ENCODE measurements around the gene HIGD1C. TPM values are rescaled to one million over a fixed set of nuclear protein-coding genes. Genes with fewer than 3 reads are reported as not detected.
A peak's percentile ranks its signal among the peaks of the same experiment; 100 is the strongest.
"Not testable (repeated sequence)": the region's sequence is repeated elsewhere in the genome, so short reads cannot be mapped to it uniquely, and the experiment has no call there.

HIGD1C gene
- total RNA-seq, 1 donor from 2014 or later, result not detected

DNA sequence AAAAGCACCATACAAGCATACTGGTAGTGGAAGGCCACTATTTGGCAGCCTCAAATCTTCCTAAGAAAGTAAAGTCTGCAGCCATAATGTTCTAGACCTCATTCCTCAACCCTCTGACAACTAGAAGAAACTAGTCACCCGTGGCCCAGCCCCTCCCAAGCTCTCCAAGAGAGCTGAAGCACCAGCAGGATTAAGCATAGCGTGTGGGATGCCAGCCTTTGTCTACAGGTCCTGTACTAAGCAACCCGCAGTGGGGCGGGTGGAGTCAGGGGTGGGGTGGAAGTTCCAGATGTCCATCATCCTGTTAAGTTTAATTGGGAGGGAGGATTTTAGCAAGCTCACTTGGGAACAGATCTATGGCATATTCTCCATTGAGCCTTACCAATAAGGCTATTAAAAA is 59.6 kb downstream of the HIGD1C start:
- no peak for FAIRE-seq
- Histone ChIP-seq H3K4me3 (ENCODE audit: insufficient read depth, low read depth, low read length) (no peak overlapping the region), H3K27me3 (ENCODE audit: insufficient read depth, low read length) (no peaks in the 10 kb centered on the region), H3K9me3 (ENCODE audit: insufficient read depth, low read depth, low read length) (no peaks in the 10 kb centered on the region), H3K36me3 (ENCODE audit: insufficient read depth, low read length) (no peaks in the 10 kb centered on the region), H2AFZ (ENCODE audit: low read depth, low read length) (no peak overlapping the region), H3K4me1 (ENCODE audit: insufficient read depth, low read length) (no peaks in the 10 kb centered on the region), H3K79me2 (ENCODE audit: insufficient read depth, low read length) (peaks cover 31% of the 10 kb centered on the region), H4K20me1 (ENCODE audit: insufficient read depth, low read length) (peaks cover 45% of the 10 kb centered on the region), H3K9ac (ENCODE audit: low read length) (no peak overlapping the region), H3K4me2 (ENCODE audit: low read length) (no peak overlapping the region), H3K27ac (ENCODE audit: low read depth, low read length) (no peak overlapping the region)
- Mint-ChIP-seq H3K4me3 (ENCODE audit: unreplicated experiment) (no peak overlapping the region), H3K27me3 (ENCODE audit: low read depth, unreplicated experiment) (no peaks in the 10 kb centered on the region), H3K4me1 (ENCODE audit: low read depth, unreplicated experiment) (peaks cover 8% of the 10 kb centered on the region), H3K27ac (ENCODE audit: unreplicated experiment) (no peak overlapping the region), H3K36me3 (ENCODE audit: low read depth, unreplicated experiment) (peaks cover 1% of the 10 kb centered on the region), H3K9me3 (ENCODE audit: unreplicated experiment) (no peaks in the 10 kb centered on the region)
- no peak for TF ChIP-seq EZH2 (IDR thresholded peaks at IDR 0.05; ENCODE audit: insufficient read depth, low read length)
- TF ChIP-seq, protein P1, sequence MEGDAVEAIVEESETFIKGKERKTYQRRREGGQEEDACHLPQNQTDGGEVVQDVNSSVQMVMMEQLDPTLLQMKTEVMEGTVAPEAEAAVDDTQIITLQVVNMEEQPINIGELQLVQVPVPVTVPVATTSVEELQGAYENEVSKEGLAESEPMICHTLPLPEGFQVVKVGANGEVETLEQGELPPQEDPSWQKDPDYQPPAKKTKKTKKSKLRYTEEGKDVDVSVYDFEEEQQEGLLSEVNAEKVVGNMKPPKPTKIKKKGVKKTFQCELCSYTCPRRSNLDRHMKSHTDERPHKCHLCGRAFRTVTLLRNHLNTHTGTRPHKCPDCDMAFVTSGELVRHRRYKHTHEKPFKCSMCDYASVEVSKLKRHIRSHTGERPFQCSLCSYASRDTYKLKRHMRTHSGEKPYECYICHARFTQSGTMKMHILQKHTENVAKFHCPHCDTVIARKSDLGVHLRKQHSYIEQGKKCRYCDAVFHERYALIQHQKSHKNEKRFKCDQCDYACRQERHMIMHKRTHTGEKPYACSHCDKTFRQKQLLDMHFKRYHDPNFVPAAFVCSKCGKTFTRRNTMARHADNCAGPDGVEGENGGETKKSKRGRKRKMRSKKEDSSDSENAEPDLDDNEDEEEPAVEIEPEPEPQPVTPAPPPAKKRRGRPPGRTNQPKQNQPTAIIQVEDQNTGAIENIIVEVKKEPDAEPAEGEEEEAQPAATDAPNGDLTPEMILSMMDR (IDR thresholded peaks at IDR 0.05; ENCODE audit: insufficient read depth, low read depth, low read length), result no peak
- no peak for DNase-seq (ENCODE audit: low read depth)

DNA sequence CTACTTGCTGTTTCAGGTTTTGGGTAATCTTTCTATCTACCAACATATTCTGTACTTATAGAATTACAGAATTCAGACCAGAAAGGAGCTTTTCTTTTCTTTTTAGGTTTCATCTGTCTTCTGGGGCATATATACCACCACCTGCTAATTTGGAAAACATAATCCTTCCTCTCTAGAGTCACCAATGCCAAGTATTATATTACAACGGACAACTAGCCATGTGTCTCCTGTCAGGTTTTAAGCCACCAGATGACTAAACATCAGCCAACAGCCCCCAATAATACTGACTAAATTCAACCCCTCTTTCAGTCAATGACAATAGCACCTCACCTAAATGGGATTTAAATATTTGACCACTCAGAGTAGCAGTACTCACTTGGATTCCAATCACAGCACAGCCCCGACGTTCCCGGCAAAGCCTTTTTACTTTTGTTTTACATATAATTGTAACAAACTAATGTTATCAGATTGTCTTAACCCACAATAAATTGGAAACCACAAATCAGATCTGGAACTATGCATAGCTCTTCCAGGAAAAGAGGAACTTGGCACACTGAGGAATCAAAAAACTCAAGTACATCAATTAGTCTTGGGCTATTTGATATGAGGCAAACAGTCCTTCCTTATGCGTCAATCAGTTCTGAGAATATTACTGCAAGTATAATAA is 60.4 kb downstream of the HIGD1C start:
- peaks cover 52% of the 10 kb centered on the region for H4K20me1 ChIP-seq (ENCODE audit: insufficient read depth, low read length)
- H2AFZ ChIP-seq (ENCODE audit: low read depth, low read length), result no peak overlapping the region
- H3K4me2 ChIP-seq (ENCODE audit: low read length), result no peak overlapping the region
- DNase-seq (ENCODE audit: low read depth), result peak; percentile 6
- no peaks in the 10 kb centered on the region for H3K27me3 ChIP-seq (ENCODE audit: insufficient read depth, low read length)
- no peak overlapping the region for H3K9ac ChIP-seq (ENCODE audit: low read length)
- no peak overlapping the region for H3K27ac Mint-ChIP-seq (ENCODE audit: unreplicated experiment)
- no peak overlapping the region for H3K4me3 Mint-ChIP-seq (ENCODE audit: unreplicated experiment)
- no peak overlapping the region for H3K27ac ChIP-seq (ENCODE audit: low read depth, low read length)
- TF ChIP-seq EZH2 (IDR thresholded peaks at IDR 0.05; ENCODE audit: insufficient read depth, low read length), result no peak
- TF ChIP-seq, protein P1 (IDR thresholded peaks at IDR 0.05; ENCODE audit: insufficient read depth, low read depth, low read length), result no peak
- H3K9me3 Mint-ChIP-seq (ENCODE audit: unreplicated experiment), result no peaks in the 10 kb centered on the region
- peaks cover 8% of the 10 kb centered on the region for H3K4me1 Mint-ChIP-seq (ENCODE audit: low read depth, unreplicated experiment)
- no peak overlapping the region for H3K4me3 ChIP-seq (ENCODE audit: insufficient read depth, low read depth, low read length)
- H3K79me2 ChIP-seq (ENCODE audit: insufficient read depth, low read length), result peaks cover 38% of the 10 kb centered on the region
- H3K4me1 ChIP-seq (ENCODE audit: insufficient read depth, low read length), result no peaks in the 10 kb centered on the region
- H3K36me3 ChIP-seq (ENCODE audit: insufficient read depth, low read length), result no peaks in the 10 kb centered on the region
- no peaks in the 10 kb centered on the region for H3K36me3 Mint-ChIP-seq (ENCODE audit: low read depth, unreplicated experiment)
- FAIRE-seq, result no peak
- H3K27me3 Mint-ChIP-seq (ENCODE audit: low read depth, unreplicated experiment), result no peaks in the 10 kb centered on the region
- no peaks in the 10 kb centered on the region for H3K9me3 ChIP-seq (ENCODE audit: insufficient read depth, low read depth, low read length)

DNA sequence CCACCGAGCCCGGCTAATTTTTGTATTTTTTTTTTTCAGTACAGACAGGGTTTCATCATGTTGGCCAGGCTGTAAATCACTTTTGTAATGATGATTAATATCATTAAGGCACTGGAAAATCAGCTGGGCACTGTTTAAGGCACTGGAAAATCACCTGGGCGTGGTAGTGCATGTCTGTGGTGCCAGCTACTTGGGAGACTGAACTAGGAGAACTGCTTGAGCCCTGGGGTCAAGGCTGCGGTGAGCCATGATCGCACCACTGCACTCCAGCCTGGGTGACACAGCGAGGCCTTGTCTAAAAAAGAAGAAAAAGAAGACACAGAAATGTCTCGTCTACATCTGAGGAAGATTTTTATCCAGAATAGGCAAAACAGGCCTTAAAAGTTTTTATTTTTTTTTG is 61.1 kb downstream of the HIGD1C start:
- Histone ChIP-seq H3K9ac (ENCODE audit: low read length) (no peak overlapping the region), H3K4me3 (ENCODE audit: insufficient read depth, low read depth, low read length) (no peak overlapping the region), H3K4me1 (ENCODE audit: insufficient read depth, low read length) (no peaks in the 10 kb centered on the region), H3K27ac (ENCODE audit: low read depth, low read length) (no peak overlapping the region), H2AFZ (ENCODE audit: low read depth, low read length) (no peak overlapping the region), H3K4me2 (ENCODE audit: low read length) (no peak overlapping the region), H4K20me1 (ENCODE audit: insufficient read depth, low read length) (peaks cover 53% of the 10 kb centered on the region), H3K9me3 (ENCODE audit: insufficient read depth, low read depth, low read length) (no peaks in the 10 kb centered on the region), H3K79me2 (ENCODE audit: insufficient read depth, low read length) (peaks cover 46% of the 10 kb centered on the region), H3K27me3 (ENCODE audit: insufficient read depth, low read length) (no peaks in the 10 kb centered on the region), H3K36me3 (ENCODE audit: insufficient read depth, low read length) (no peaks in the 10 kb centered on the region)
- H3K36me3 Mint-ChIP-seq (ENCODE audit: low read depth, unreplicated experiment), result no peaks in the 10 kb centered on the region
- H3K27ac Mint-ChIP-seq (ENCODE audit: unreplicated experiment), result no peak overlapping the region
- no peaks in the 10 kb centered on the region for H3K9me3 Mint-ChIP-seq (ENCODE audit: unreplicated experiment)
- TF ChIP-seq EZH2 (IDR thresholded peaks at IDR 0.05; ENCODE audit: insufficient read depth, low read length), result no peak
- TF ChIP-seq, protein P1 (IDR thresholded peaks at IDR 0.05; ENCODE audit: insufficient read depth, low read depth, low read length), result no peak
- DNase-seq (ENCODE audit: low read depth) (no peak), FAIRE-seq (no peak)
- H3K4me3 Mint-ChIP-seq (ENCODE audit: unreplicated experiment), result no peak overlapping the region
- no peaks in the 10 kb centered on the region for H3K27me3 Mint-ChIP-seq (ENCODE audit: low read depth, unreplicated experiment)
- H3K4me1 Mint-ChIP-seq (ENCODE audit: low read depth, unreplicated experiment), result peaks cover 8% of the 10 kb centered on the region

DNA sequence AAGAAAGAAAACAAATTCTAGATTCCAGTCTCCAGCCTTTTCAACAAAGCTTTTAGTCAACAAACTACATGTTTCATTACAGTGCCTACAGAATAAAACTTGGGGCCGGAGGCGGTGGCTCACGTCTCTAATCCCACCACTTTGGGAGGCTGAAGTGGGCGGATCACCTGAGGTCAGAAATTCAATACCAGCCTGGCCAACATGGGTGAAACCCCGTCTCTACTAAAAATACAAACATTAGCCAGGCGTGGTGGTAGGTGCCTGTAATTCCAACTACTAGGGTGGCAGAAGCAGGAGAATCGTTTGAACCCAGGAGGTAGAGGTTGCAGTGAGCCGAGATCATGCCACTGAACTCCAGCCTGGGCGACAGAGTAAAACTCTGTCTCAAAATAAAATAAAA is 62.1 kb downstream of the HIGD1C start:
- not testable (repeated sequence) for FAIRE-seq; H3K4me3 ChIP-seq (ENCODE audit: insufficient read depth, low read depth, low read length); H3K4me3 Mint-ChIP-seq (ENCODE audit: unreplicated experiment); H3K27ac ChIP-seq (ENCODE audit: low read depth, low read length); H3K9me3 ChIP-seq (ENCODE audit: insufficient read depth, low read depth, low read length); H3K9ac ChIP-seq (ENCODE audit: low read length); DNase-seq (ENCODE audit: low read depth); H3K4me2 ChIP-seq (ENCODE audit: low read length); H3K27me3 ChIP-seq (ENCODE audit: insufficient read depth, low read length); H3K4me1 ChIP-seq (ENCODE audit: insufficient read depth, low read length); H3K9me3 Mint-ChIP-seq (ENCODE audit: unreplicated experiment); H3K27ac Mint-ChIP-seq (ENCODE audit: unreplicated experiment); H3K36me3 ChIP-seq (ENCODE audit: insufficient read depth, low read length); H3K27me3 Mint-ChIP-seq (ENCODE audit: low read depth, unreplicated experiment); H3K36me3 Mint-ChIP-seq (ENCODE audit: low read depth, unreplicated experiment); H2AFZ ChIP-seq (ENCODE audit: low read depth, low read length); H3K4me1 Mint-ChIP-seq (ENCODE audit: low read depth, unreplicated experiment)
- H3K79me2 ChIP-seq (ENCODE audit: insufficient read depth, low read length), result peaks cover 55% of the 10 kb centered on the region
- peaks cover 54% of the 10 kb centered on the region for H4K20me1 ChIP-seq (ENCODE audit: insufficient read depth, low read length)
